ENCODE data around the gene NLN. TPM values are rescaled to one million over a fixed set of nuclear protein-coding genes. Genes with fewer than 3 reads are reported as not detected.

NLN gene
- total RNA-seq, 1 donor from 2014 or later: 47.2 TPM

DNA sequence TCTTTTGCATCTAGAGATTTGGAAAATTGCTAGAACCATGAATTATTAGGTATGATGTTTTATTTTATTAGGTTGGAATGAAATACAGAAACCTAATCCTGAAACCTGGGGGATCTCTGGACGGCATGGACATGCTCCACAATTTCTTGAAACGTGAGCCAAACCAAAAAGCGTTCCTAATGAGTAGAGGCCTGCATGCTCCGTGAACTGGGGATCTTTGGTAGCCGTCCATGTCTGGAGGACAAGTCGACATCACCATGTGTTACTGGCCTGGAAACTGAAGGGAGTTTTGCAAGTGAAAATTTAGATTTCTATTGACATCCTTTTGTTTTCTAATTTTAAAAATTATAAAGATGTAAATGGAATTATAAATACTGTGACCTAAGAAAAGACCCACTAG is 100.7 kb downstream of the NLN start:
- no peaks in the 10 kb centered on the region for H3K9me3 Mint-ChIP-seq
- peaks cover 18% of the 10 kb centered on the region for H3K4me1 Mint-ChIP-seq (ENCODE audit: unreplicated experiment)
- TF ChIP-seq CTCF (conservative IDR thresholded peaks at IDR 0.05): no peak
- no peak overlapping the region for H3K4me3 Mint-ChIP-seq
- peaks cover 10% of the 10 kb centered on the region for H3K36me3 Mint-ChIP-seq
- H3K27ac Mint-ChIP-seq: no peak overlapping the region
- DNase-seq (ENCODE audit: extremely low spot score, unreplicated experiment): no peak
- H3K27me3 Mint-ChIP-seq: no peaks in the 10 kb centered on the region

- no peaks in the 10 kb centered on the region for H3K27me3 Mint-ChIP-seq
- no peak for TF ChIP-seq CTCF (conservative IDR thresholded peaks at IDR 0.05)
- peaks cover 10% of the 10 kb centered on the region for H3K36me3 Mint-ChIP-seq
- H3K9me3 Mint-ChIP-seq: no peaks in the 10 kb centered on the region
- DNase-seq (ENCODE audit: extremely low spot score, unreplicated experiment): no peak
- no peak overlapping the region for H3K27ac Mint-ChIP-seq
- no peak overlapping the region for H3K4me3 Mint-ChIP-seq
- H3K4me1 Mint-ChIP-seq (ENCODE audit: unreplicated experiment): peaks cover 18% of the 10 kb centered on the region
Measured at GRCh38 chr5:65823204-65823603, 101.2 kb downstream of the NLN start.

DNA sequence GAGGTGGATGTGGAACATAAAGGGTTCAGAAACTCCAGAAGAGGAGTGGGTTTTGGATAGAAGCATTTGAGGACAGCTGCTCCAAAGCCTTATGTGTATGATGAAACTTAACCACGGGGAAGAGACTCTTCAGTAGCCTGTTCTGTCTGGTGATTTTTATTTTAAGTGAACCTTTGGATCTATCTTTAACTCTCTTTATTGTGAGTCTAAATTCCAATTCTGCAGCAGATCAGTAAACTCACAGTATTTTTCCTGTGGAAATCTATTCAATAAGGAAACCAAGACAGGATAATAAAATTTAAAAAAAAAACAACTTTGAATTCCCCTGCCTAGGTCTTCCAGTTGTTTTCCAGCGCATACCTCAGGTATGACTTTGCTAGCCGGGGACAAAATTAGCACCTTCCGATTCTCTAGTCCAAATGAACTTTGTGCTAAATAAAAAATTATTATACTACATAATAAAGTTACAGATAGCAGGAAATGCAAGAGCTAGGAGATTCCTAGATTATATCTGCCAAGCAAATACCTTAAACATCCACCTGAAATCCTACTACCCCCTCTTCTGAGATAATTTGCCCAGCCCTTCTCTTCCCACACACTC is 101.9 kb downstream of the NLN start:
- no peak for TF ChIP-seq CTCF (conservative IDR thresholded peaks at IDR 0.05)
- Mint-ChIP-seq H3K4me3 (no peak overlapping the region), H3K27ac (peak overlapping the region; percentile 44)

GRCh38 chr5:65825408-65826328 is 103.7 kb downstream of the NLN start:
- H3K36me3 Mint-ChIP-seq: peaks cover 10% of the 10 kb centered on the region
- peak overlapping the region; percentile 30 for H3K27ac Mint-ChIP-seq
- TF ChIP-seq CTCF (conservative IDR thresholded peaks at IDR 0.05): no peak
- H3K9me3 Mint-ChIP-seq: no peaks in the 10 kb centered on the region
- H3K27me3 Mint-ChIP-seq: no peaks in the 10 kb centered on the region
- DNase-seq (ENCODE audit: extremely low spot score, unreplicated experiment): no peak
- peaks cover 16% of the 10 kb centered on the region for H3K4me1 Mint-ChIP-seq (ENCODE audit: unreplicated experiment)
- H3K4me3 Mint-ChIP-seq: no peak overlapping the region

More for the DNA sequence above, 101.9 kb downstream of the NLN start:
- Mint-ChIP-seq H3K9me3 (no peaks in the 10 kb centered on the region), H3K4me1 (ENCODE audit: unreplicated experiment) (peaks cover 19% of the 10 kb centered on the region), H3K36me3 (peaks cover 10% of the 10 kb centered on the region), H3K27me3 (no peaks in the 10 kb centered on the region)
- no peak for DNase-seq (ENCODE audit: extremely low spot score, unreplicated experiment)

DNA sequence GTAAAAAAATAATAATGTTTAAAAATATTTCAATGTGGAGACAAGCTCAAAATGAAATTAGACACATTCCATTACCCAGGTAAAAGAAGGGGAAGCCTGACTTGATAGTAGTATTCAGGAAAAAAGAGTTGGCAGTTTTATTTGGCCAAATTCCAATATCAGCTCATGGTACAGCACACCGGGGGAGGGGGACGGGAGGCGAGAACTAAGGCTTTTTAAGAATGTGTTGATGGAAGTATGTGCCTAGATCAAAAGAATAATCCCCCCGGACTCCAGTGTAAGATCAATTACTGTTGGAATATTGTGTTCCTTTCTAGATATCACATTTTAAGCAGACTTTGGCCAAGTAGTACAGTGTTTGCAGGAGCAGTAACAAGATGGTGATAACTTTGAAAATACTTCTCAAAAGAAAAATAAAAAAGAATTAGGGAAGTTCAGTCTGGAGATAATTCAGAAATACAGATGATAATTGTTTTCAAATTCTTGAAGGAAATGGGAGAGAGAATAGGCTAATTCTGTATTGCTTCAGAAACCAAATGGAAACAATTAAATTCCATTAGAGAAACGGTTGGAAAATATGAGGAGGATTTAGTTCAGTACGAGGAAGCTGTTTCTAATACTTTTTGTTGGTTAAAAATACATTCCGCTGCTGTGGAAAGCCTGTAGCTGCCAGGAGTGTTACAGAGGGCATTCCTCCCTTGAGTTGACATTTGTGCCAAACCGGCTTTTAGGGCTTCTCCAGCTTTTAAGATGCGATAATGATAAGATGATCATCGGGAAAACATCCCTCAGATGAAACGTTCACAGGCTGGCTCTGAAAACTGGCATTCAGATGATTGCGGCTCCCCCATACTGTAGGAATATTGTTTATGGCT is 106.3 kb downstream of the NLN start:
- H3K36me3 Mint-ChIP-seq: peaks cover 6% of the 10 kb centered on the region
- H3K27me3 Mint-ChIP-seq: no peaks in the 10 kb centered on the region
- peaks cover 24% of the 10 kb centered on the region for H3K4me1 Mint-ChIP-seq (ENCODE audit: unreplicated experiment)
- H3K27ac Mint-ChIP-seq: peak overlapping the region; percentile 5
- peak overlapping the region; percentile 8 for H3K4me3 Mint-ChIP-seq
- no peak for DNase-seq (ENCODE audit: extremely low spot score, unreplicated experiment)
- no peaks in the 10 kb centered on the region for H3K9me3 Mint-ChIP-seq
- no peak for TF ChIP-seq CTCF (conservative IDR thresholded peaks at IDR 0.05)

Measured in type B pancreatic cell (in vitro differentiated cells).